SIG-M5 treated with dmso at 0.1 percent for 504 hours (cell line): Measurements from ENCODE around the gene ITGB6.
A peak's percentile ranks its signal among the peaks of the same experiment; 100 is the strongest.

ENCODE experiments used
- DNase-seq: peaks from one replicate; lab custom pipeline; 2025; ENCODE audit not compliant: unreplicated experiment; lab: John Stamatoyannopoulos, UW

The ITGB6 gene

DNA sequence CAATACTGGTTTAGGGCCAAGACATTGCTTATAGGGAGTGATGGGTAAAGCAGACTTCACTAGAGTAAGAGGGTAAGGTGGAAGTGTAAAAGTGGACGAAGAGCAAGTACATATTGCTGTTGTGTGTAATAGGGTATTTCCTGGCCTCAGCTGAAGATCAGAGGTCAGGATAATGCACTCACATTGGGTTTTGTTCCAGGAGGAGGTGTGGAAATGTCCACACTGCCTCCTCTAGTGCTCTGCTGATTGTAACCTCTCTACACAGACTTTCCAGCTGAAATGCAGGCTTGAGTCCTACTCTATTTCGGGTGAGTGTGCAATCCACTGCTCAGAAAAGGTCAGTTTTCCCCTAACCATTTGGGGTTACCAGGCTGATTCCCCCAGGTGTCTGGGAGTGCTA, 96.0 kb downstream of the ITGB6 start:
- DNase-seq: no peak

DNA sequence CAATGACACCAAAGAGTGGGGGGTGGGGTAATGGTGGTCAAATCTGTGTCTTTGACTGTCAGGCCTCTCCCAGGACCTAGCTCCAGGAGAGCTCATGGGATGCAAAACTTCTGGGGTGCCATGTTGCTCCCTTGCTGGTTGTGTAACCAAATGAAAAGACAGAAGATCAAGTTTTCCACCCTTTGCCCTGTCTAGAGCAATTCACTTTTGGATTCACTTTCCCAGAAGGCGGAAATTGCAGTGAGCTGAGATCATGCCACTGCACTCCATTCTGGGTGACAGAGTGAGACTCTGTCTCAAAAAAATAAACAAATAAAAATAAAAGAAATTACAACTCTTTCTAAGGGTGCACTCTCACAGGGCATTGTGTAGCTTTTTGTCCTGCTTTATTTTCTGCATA, 102.7 kb downstream of the ITGB6 start:
- DNase-seq: no peak

DNA sequence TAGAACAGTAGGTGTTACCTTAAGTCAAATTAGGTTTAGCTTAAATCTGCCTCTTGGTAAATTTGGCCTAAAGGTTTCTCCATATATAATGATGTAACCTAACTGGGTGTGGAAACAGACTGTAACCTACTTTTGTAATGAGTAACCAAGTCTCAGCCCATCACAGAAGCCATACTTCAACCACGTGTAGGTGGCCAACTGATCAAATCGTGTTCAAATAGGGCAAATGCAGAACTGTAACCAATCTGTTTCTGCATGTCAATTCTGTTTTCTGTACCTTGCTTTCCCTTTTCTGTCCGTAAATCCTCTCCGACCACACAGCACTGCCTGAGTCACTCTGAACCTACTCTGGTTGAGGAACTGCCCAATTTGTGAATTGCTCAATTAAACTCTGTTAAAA, 103.7 kb downstream of the ITGB6 start:
- DNase-seq: peak; percentile 41

- no peak for DNase-seq
These were observed 107.6 kb downstream of the ITGB6 start for GRCh38 chr2:160092445-160092844.

GRCh38 chr2:160091381-160091780, 108.7 kb downstream of the ITGB6 start:
- no peak for DNase-seq

GRCh38 chr2:160087854-160088745, 112.0 kb downstream of the ITGB6 start:
- peak; percentile 5 for DNase-seq

- DNase-seq: no peak
These were observed 114.4 kb downstream of the ITGB6 start for GRCh38 chr2:160085662-160086061.

- no peak for DNase-seq
These were observed 121.9 kb downstream of the ITGB6 start for GRCh38 chr2:160077912-160078810.

DNA sequence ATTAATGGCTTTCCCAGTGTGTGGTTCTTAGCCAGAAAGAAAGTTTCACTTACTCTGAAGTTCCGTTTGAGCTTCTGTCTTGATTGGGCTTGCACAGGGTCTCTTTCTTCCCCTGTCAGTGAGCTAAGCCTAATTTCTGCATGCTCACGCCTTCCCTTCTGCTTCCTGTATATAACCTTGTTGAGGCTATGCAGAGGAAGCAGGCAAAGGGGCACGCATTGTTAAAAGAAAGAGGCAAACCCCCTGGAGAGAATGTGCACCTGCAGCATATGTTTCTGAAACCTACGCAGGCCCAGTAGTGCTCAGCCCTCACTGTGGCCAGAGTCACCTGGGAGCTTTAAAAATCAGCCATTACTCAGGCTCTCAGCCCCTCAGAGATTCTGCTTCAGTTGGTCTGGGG, 123.2 kb downstream of the ITGB6 start:
- DNase-seq: no peak

GRCh38 chr2:160076241-160076640, 123.8 kb downstream of the ITGB6 start:
- no peak for DNase-seq

- no peak for DNase-seq
These were observed 124.9 kb downstream of the ITGB6 start for GRCh38 chr2:160075171-160075570.

GRCh38 chr2:160073284-160073888, 126.7 kb downstream of the ITGB6 start:
- DNase-seq: no peak

DNA sequence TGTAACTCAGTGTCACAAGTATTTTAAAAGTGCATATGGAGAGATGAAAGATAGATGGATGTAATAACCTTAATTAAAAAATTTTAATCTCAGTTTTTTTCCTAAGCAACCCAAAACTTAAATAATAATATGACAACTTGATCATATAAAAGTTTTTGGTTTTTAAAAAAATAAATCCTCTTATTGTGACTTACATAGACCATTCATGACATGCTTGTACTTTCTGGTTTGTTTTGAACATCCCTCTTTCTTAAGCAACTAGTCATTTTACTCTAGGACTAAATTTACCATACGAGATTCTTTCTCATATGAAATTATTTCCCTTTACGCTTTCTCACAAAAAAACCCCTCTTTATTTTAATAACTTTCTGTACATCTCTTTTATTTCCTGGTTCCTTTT, 131.2 kb downstream of the ITGB6 start:
- no peak for DNase-seq

GRCh38 chr2:160064916-160065315, 135.2 kb downstream of the ITGB6 start:
- no peak for DNase-seq

GRCh38 chr2:160063879-160064612, 136.0 kb downstream of the ITGB6 start:
- no peak for DNase-seq

- DNase-seq: no peak
These were observed 136.8 kb downstream of the ITGB6 start for GRCh38 chr2:160063271-160063670.

- DNase-seq: no peak
These were observed 137.6 kb downstream of the ITGB6 start, which contains the start of gene PLA2R1 for GRCh38 chr2:160062292-160063005. Gene PLA2R1, minus strand, starts transcription at chr2:160062615. Its CDS starts 212 bp downstream, at chr2:160062403.

DNA sequence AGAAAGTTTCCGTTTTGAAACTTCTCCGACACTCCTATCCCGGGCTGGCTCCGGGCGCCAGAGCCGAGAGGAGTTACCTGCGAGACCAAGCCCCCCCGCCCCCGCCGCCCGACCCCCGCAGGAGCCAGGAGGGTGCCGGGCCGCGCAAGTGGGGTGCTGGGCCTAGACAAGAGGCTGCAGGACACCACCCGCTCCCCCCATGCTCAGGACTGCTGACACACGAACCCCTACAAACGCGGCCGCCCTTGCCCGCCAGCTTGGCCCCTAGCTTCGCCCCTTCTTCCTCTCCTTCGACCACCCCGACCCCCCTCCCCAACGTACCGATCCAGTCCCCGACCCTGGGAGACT, 138.2 kb downstream of the ITGB6 start:
- DNase-seq: no peak

GRCh38 chr2:160061533-160061932, 138.5 kb downstream of the ITGB6 start:
- DNase-seq: no peak

DNA sequence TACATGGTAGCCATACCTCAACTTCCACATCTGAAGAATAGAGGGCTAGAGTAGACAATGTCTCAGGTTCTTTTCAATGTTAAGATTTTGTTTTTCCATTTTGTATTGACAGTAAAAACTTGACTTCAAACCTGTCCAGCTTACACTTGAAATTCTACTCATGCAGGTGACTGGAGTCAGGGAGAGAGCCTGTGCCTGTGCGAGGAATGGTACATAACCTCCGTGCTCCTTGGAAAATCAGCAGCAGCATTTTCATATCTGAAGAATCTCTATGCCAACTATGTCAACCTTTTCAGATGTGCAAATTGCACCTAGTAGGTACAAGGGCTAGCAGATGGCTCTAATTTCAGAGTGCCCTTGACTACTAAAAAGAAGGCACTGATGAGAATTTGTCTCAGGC, 139.8 kb downstream of the ITGB6 start:
- no peak for DNase-seq
